Keratinocyte (primary cell): Measurements from ENCODE around the gene BCORL1. TPM values are rescaled to one million over a fixed set of nuclear protein-coding genes. Genes with fewer than 3 reads are reported as not detected.

Source experiments
- DNase-seq: peaks from one replicate; pipeline ENCODE4 v3.0.0-alpha.2; 2011; ENCODE audit warnings: low read depth, missing footprints, low spot score
- FAIRE-seq: peaks from 2 replicates; lab custom pipeline; 2011; peaks lifted over from hg19 to GRCh38; lab: Jason Lieb, UNC
- H2AFZ ChIP-seq: 2 replicates; pipeline ENCODE4 v1.6.0; 2012; ENCODE audit warnings: low read length, control low read depth, inconsistent platforms; ENCODE audit not compliant: control insufficient read depth
- H3K27ac ChIP-seq: 2 replicates; pipeline ENCODE4 v1.5.1; 2011; ENCODE audit warnings: low read length; ENCODE audit not compliant: control insufficient read depth, insufficient read depth
- H3K27me3 ChIP-seq: 3 replicates; pipeline ENCODE4 v1.6.0; 2011; ENCODE audit warnings: low read length; ENCODE audit not compliant: control insufficient read depth, insufficient read depth; ENCODE audit errors: extremely low read depth
- H3K36me3 ChIP-seq, 2 experiments: 2 replicates in 1 of 2; 3 replicates in 1 of 2; pipeline ENCODE4 v1.5.1; 2011; ENCODE audit warnings: low read length in 2 of 2, mild to moderate bottlenecking in 1 of 2; ENCODE audit not compliant: control insufficient read depth in 2 of 2, insufficient read depth in 2 of 2; ENCODE audit errors: extremely low read depth in 1 of 2
- H3K4me1 ChIP-seq: 3 replicates; pipeline ENCODE4 v1.5.1; 2011; ENCODE audit warnings: low read length; ENCODE audit not compliant: control insufficient read depth, insufficient read depth; ENCODE audit errors: extremely low read depth
- H3K4me2 ChIP-seq: 3 replicates; pipeline ENCODE4 v1.6.0; 2011; ENCODE audit warnings: low read depth, low read length; ENCODE audit not compliant: control insufficient read depth, insufficient read depth; ENCODE audit errors: extremely low read depth
- H3K4me3 ChIP-seq, 3 experiments: fragments of 200-600 bp in 1 of 3; sonication (generic) in 1 of 3; 2 replicates in 2 of 3; 3 replicates in 1 of 3; pipeline ENCODE4 v1.5.1; 2011 to 2016; ENCODE audit warnings: low read length in 3 of 3, mild to moderate bottlenecking in 3 of 3, control low read depth in 2 of 3, inconsistent platforms in 1 of 3, low read depth in 1 of 3, mixed read lengths in 1 of 3, mixed run types in 1 of 3, moderate library complexity in 1 of 3; ENCODE audit not compliant: control insufficient read depth in 2 of 3, insufficient read depth in 2 of 3; ENCODE audit errors: extremely low read depth in 1 of 3
- H3K79me2 ChIP-seq: 2 replicates; pipeline ENCODE4 v1.6.0; 2012; ENCODE audit warnings: low read length; ENCODE audit not compliant: control insufficient read depth, insufficient read depth
- H3K9ac ChIP-seq: 3 replicates; pipeline ENCODE4 v1.6.0; 2011; ENCODE audit warnings: low read length; ENCODE audit not compliant: control insufficient read depth, insufficient read depth; ENCODE audit errors: extremely low read depth
- H3K9me1 ChIP-seq: 3 replicates; pipeline ENCODE4 v1.6.0; 2011; ENCODE audit warnings: low read length; ENCODE audit not compliant: control insufficient read depth, insufficient read depth; ENCODE audit errors: extremely low read depth
- H3K9me3 ChIP-seq: 2 replicates; pipeline ENCODE4 v1.5.1; 2012; ENCODE audit warnings: low read depth, low read length; ENCODE audit not compliant: control insufficient read depth
- H4K20me1 ChIP-seq: 3 replicates; pipeline ENCODE4 v1.6.0; 2011; ENCODE audit warnings: low read length; ENCODE audit not compliant: control insufficient read depth, insufficient read depth; ENCODE audit errors: extremely low read depth
- EZH2 ChIP-seq: IDR thresholded peaks from one replicate; pipeline ENCODE4 v1.6.1; 2012; ENCODE audit warnings: inconsistent platforms, mild to moderate bottlenecking, low read length, moderate library complexity
- dilution Hi-C: fragments of 300-500 bp; cut with MboI; formaldehyde crosslinking; loops from one replicate; pipeline ENCODE4 v1.7.0; 2020; ENCODE audit warnings: low sequenced_read_pairs; ENCODE audit not compliant: extremely low pct_ligation_motif_present
- polyA plus RNA-seq, 5 experiments: library from polyadenylated mRNA; depleted of rRNA in 3 of 5; stranded (reverse) in 3 of 5; stranded (forward) in 1 of 5; unstranded in 1 of 5; fragments of >200 nt; gene quantifications; 1 replicate in 1 of 5; 2 replicates in 3 of 5; 3 replicates in 1 of 5; pipeline versions ENCODE4 v1.2.1 to v1.2.3, GENCODE V29; 2011 to 2012; ENCODE audit warnings: missing spikeins in 2 of 5, low read depth in 1 of 5, low replicate concordance in 1 of 5
- TF ChIP-seq, protein P1 (sequence below), 3 experiments: IDR thresholded peaks in 1 of 3; conservative IDR thresholded peaks in 1 of 3; optimal IDR thresholded peaks in 1 of 3; 2 replicates in 2 of 3; 3 replicates in 1 of 3; pipeline versions ENCODE3 to v1.5.1; 2011; ENCODE audit warnings: low read length in 3 of 3, mild to moderate bottlenecking in 3 of 3, moderate library complexity in 2 of 3, control low read depth in 1 of 3, inconsistent platforms in 1 of 3; ENCODE audit not compliant: insufficient read depth in 2 of 3; ENCODE audit errors: extremely low read depth in 1 of 3

BCORL1 gene
- polyA plus RNA-seq, 1 donor (not counting 4 experiments of a cell fraction or from before 2014, with no cell fraction given), result 0.54 TPM

DNA sequence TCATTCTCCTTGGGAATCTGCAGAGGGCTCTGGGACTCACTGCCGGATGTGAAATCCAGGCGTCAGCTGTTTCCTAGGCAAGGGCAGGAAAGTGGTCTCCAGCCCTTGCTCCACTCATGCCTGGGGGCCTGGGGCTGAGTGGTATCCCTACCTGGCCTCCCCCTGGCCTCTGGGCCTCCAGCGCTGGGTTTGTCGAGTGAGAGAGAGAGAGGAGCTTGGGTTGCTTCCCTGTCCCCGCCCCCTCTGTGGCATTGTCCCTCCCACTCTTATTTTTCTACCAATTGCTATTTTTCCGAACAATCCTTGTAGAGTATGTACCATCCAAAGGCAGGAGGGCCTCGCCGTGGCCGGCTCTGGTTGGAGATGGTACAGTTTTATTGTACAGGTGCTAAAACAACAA is 74.8 kb downstream of the BCORL1 start:
- Histone ChIP-seq H2AFZ (no peak overlapping the region), H3K36me3 (no peaks in the 10 kb centered on the region), H3K4me3 (no peak overlapping the region), H3K4me2 (no peak overlapping the region), H3K27me3 (no peaks in the 10 kb centered on the region), H3K27ac (no peak overlapping the region), H3K9ac (no peak overlapping the region), H4K20me1 (no peaks in the 10 kb centered on the region), H3K9me1 (no peaks in the 10 kb centered on the region), H3K79me2 (no peaks in the 10 kb centered on the region), H3K4me1 (peaks cover 3% of the 10 kb centered on the region), H3K9me3 (no peaks in the 10 kb centered on the region)
- no peak for TF ChIP-seq EZH2
- TF ChIP-seq, protein P1, sequence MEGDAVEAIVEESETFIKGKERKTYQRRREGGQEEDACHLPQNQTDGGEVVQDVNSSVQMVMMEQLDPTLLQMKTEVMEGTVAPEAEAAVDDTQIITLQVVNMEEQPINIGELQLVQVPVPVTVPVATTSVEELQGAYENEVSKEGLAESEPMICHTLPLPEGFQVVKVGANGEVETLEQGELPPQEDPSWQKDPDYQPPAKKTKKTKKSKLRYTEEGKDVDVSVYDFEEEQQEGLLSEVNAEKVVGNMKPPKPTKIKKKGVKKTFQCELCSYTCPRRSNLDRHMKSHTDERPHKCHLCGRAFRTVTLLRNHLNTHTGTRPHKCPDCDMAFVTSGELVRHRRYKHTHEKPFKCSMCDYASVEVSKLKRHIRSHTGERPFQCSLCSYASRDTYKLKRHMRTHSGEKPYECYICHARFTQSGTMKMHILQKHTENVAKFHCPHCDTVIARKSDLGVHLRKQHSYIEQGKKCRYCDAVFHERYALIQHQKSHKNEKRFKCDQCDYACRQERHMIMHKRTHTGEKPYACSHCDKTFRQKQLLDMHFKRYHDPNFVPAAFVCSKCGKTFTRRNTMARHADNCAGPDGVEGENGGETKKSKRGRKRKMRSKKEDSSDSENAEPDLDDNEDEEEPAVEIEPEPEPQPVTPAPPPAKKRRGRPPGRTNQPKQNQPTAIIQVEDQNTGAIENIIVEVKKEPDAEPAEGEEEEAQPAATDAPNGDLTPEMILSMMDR (optimal IDR thresholded peaks at IDR 0.05 in 1 of 3, IDR thresholded peaks at IDR 0.05 in 1 of 3, conservative IDR thresholded peaks at IDR 0.05 in 1 of 3; ENCODE audit: extremely low read depth in 1 of 3, insufficient read depth in 2 of 3, low read length in 3 of 3), result no peak
- dilution Hi-C loops, result no loop called here
- DNase-seq, result no peak
- FAIRE-seq, result no peak

DNA sequence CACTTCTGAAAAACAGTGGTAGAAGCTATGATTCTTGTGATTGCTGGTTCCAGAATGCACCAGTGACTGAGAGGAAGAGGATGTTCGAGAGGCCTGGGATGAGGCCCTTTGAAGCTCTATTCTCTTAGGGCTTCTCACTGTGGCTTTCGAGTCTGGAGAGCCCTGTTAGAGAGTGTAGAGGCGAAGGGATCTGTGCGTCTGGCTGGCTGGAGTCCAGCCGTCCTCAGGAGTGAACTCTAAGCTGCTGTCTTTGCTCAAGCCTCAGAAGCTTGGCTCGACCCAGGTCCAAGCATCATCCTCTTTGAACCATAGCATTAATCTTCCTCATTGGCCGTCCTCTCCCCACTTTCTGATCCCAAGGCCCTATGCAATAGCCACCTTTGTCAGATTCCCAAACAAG is 76.2 kb downstream of the BCORL1 start:
- H3K9me1 ChIP-seq, result no peaks in the 10 kb centered on the region
- no peaks in the 10 kb centered on the region for H3K36me3 ChIP-seq
- FAIRE-seq (no peak), DNase-seq (no peak)
- no peaks in the 10 kb centered on the region for H4K20me1 ChIP-seq
- H3K27ac ChIP-seq, result no peak overlapping the region
- no peaks in the 10 kb centered on the region for H3K9me3 ChIP-seq
- no peak overlapping the region for H3K9ac ChIP-seq
- dilution Hi-C loops, result no loop called here
- H3K4me1 ChIP-seq, result peaks cover 3% of the 10 kb centered on the region
- no peak overlapping the region for H3K4me3 ChIP-seq
- H3K4me2 ChIP-seq, result no peak overlapping the region
- H3K79me2 ChIP-seq, result no peaks in the 10 kb centered on the region
- no peak overlapping the region for H2AFZ ChIP-seq
- H3K27me3 ChIP-seq, result no peaks in the 10 kb centered on the region
- no peak for TF ChIP-seq EZH2
- TF ChIP-seq, protein P1 (optimal IDR thresholded peaks at IDR 0.05 in 1 of 3, IDR thresholded peaks at IDR 0.05 in 1 of 3, conservative IDR thresholded peaks at IDR 0.05 in 1 of 3; ENCODE audit: extremely low read depth in 1 of 3, insufficient read depth in 2 of 3, low read length in 3 of 3), result no peak
